ENCODE data around the gene TAF3.

TAF3 gene

DNA sequence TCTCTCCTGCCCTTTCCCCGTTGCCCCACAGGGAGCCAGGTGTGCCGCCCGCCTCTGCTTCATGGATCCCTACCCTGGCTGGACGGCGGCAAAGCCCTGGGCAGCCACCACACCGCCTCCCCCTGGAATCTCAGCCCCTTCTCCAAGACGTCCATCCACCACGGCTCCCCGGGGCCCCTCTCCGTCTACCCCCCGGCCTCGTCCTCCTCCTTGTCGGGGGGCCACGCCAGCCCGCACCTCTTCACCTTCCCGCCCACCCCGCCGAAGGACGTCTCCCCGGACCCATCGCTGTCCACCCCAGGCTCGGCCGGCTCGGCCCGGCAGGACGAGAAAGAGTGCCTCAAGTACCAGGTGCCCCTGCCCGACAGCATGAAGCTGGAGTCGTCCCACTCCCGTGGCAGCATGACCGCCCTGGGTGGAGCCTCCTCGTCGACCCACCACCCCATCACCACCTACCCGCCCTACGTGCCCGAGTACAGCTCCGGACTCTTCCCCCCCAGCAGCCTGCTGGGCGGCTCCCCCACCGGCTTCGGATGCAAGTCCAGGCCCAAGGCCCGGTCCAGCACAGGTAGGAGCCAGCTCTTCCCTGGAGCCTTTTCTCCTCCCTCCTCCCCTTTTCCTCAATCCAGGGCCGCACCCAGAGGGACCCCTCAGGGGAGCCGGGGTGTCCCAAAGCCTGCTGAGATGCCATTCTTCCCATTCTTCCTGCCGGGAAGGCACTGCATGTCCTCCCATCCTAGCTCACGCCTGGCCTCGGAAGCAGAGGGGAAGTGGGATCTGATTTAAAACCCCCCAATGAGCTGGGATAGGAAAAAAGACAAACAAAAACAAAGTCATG lies 240.2 kb downstream of the TAF3 start:
- H3K4me3 ChIP-seq (ENCODE audit: low read depth, low read length), result no peak overlapping the region
- TF ChIP-seq, protein P1, sequence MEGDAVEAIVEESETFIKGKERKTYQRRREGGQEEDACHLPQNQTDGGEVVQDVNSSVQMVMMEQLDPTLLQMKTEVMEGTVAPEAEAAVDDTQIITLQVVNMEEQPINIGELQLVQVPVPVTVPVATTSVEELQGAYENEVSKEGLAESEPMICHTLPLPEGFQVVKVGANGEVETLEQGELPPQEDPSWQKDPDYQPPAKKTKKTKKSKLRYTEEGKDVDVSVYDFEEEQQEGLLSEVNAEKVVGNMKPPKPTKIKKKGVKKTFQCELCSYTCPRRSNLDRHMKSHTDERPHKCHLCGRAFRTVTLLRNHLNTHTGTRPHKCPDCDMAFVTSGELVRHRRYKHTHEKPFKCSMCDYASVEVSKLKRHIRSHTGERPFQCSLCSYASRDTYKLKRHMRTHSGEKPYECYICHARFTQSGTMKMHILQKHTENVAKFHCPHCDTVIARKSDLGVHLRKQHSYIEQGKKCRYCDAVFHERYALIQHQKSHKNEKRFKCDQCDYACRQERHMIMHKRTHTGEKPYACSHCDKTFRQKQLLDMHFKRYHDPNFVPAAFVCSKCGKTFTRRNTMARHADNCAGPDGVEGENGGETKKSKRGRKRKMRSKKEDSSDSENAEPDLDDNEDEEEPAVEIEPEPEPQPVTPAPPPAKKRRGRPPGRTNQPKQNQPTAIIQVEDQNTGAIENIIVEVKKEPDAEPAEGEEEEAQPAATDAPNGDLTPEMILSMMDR (IDR thresholded peaks at IDR 0.05; ENCODE audit: low read depth, low read length, missing control alignments), result no peak
- in situ Hi-C loops (cut with HindIII; ENCODE audit: low sequenced_read_pairs), result no loop called here
- DNase-seq (ENCODE audit: low read depth), result no peak

DNA sequence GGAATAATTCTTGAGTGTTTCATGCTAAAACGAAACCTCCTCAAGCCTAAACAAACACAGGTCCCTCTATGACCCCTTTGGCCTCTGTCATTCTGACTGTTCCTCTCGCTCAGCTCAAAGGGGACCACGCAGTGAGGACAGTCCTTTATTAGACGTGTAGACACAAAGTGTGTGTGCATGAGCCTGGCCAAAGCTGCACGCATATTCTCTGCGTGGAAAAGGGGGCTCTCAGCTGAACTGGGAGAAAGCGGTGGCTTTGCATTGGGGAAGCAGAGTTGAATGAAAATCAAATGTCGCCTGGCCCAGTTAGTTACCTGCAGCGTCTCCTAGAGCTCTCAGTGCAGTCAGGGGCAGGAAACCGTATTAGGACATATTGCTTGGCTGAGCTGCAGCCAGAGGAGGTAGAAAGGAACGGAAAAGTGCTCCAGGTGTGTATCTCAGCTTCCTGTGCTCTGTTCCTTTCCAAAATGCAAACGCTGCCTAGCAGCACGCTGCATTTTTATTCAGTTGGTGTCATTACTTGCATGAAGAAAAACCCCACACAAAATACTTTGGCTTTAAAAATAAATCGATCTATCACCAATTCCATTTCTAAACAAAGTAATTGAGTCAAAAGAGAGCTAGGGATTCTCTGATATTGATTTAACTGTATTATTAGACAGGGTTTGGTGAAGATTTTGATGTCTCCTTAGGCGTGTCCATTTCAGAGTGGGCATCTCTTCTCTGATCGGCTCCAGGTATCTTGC lies 241.1 kb downstream of the TAF3 start:
- TF ChIP-seq, protein P1 (IDR thresholded peaks at IDR 0.05; ENCODE audit: low read depth, low read length, missing control alignments), result no peak
- in situ Hi-C loops (cut with HindIII; ENCODE audit: low sequenced_read_pairs), result no loop called here
- no peak overlapping the region for H3K4me3 ChIP-seq (ENCODE audit: low read depth, low read length)

DNA sequence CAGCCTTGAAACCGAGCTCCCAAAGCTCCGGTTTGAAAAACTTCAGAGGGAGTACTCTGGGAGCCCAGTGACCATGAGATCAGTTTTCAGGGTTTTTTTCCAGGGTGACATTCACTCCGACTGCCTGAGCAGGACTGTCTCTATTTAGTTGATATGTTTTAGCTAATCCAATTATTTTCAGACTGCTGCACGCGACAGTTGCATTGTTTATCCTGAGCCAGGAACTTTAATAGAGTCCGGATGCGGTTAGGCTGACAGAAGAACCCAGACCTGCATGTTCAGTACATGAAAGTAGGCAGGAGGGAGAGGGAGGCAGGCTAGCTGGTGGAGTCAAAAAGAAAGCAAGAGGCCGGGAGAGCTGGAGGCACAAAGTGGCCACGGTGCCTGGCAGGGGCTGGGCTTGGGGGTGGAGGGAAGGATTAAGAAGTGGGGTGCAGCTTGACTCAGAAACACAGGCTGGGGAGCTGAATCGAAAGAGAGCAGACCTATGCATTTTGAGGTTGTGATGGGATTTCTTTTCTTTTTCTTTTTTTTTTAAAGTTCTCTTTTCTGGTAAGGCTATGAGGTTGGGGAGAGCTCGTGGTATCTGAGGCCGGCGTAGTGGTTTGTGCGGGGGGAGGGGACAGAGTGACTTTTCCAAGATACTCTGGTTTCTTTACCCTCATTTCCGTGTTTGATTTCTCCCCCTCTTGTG lies 241.9 kb downstream of the TAF3 start:
- DNase-seq (ENCODE audit: low read depth), result peak; percentile 16
- no peak overlapping the region for H3K4me3 ChIP-seq (ENCODE audit: low read depth, low read length)
- TF ChIP-seq, protein P1 (IDR thresholded peaks at IDR 0.05; ENCODE audit: low read depth, low read length, missing control alignments), result no peak
- in situ Hi-C loops (cut with HindIII; ENCODE audit: low sequenced_read_pairs), result no loop called here

More for the DNA sequence above, 241.1 kb downstream of the TAF3 start:
- DNase-seq (ENCODE audit: low read depth), result no peak

DNA sequence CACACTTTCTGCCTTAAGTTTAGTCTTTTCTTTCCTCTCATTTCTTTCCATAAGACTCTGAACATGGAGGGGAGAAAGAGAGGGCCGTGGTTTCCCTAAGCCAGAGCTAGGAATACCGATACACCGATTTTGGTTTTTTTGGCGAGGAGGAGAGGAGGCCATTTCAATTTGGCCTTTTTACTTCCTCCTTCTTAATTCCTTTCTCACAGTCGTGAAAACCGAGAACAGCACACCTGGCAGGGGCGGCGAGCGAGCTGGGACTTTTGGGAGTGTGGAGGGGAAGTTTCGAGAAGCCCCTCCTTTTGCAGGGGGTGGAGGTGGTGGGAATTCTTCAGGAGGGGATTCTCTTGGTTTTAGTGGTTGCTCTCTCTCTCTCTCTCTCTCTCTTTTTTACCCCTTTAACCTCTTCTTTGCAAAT lies 242.4 kb downstream of the TAF3 start:
- TF ChIP-seq, protein P1 (IDR thresholded peaks at IDR 0.05; ENCODE audit: low read depth, low read length, missing control alignments), result no peak
- no peak for DNase-seq (ENCODE audit: low read depth)
- in situ Hi-C loops (cut with HindIII; ENCODE audit: low sequenced_read_pairs), result no loop called here
- no peak overlapping the region for H3K4me3 ChIP-seq (ENCODE audit: low read depth, low read length)

DNA sequence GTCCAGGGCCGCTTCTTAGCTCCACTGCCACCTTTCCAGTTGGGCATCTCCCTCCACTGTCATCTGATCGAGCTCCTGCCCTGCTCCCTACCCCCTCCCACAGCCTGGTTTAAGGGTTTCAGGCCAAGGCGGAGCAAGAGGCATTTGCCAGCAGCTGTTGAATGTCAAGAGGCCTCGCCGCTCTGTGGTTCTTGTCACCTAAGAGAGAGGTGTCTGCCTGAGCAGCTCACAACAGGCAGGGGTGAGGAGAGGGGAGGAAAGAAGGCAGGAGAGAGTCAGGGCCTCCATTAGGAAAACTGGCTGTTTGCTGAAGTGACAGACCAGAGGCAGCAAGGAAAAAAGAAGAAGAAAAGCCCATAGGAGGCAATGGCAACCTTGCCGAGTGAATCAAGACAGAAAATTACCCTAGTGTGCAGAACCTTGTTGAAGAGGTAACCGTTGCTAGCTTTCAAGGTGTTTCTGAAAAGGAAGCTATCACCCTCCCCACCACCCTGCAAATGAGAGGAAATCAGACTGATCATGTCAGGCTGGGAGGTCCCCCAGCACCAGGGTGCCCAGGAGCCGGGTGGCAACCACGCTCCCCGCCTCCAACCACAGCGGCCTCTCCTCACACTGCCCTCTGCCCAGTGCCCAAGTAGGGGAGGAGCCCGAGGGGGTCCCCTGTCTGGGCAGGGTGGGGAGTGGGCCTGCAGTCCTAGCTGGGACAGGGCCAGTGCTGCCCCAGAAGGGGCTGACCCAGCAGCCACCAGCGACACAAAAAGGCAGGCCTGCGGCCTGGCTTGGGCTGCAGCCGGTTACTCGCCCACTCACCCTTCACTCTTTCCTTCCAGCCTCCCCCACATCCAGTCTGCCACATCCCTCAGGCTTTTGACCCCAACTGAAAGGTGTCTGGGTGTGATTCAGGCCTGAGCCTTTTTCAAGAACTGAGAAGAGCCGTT lies 243.2 kb downstream of the TAF3 start:
- no peak overlapping the region for H3K4me3 ChIP-seq (ENCODE audit: low read depth, low read length)
- TF ChIP-seq, protein P1 (IDR thresholded peaks at IDR 0.05; ENCODE audit: low read depth, low read length, missing control alignments), result no peak
- in situ Hi-C loops (cut with HindIII; ENCODE audit: low sequenced_read_pairs), result no loop called here
- no peak for DNase-seq (ENCODE audit: low read depth)
